ENCODE measurements around the gene DNAJB9. TPM values are rescaled to one million over a fixed set of nuclear protein-coding genes. Genes with fewer than 3 reads are reported as not detected.

DNAJB9 gene
- total RNA-seq, 4 donors from 2014 or later = 17.9 to 41.9 (median 28.0) TPM

- intact Hi-C loops (cut with DNase I) = no loop called here
- Histone ChIP-seq H3K27me3 (no peaks in the 10 kb centered on the region), H3K27ac (replicated peaks in 1 of 4) (no peak overlapping the region), H3K36me3 (no peaks in the 10 kb centered on the region), H3K4me1 (no peaks in the 10 kb centered on the region), H3K9me3 (no peaks in the 10 kb centered on the region), H3K4me3 (no peak overlapping the region)
- WGBS = 62% methylated on average over 7 of the region's 7 CpGs
- no peak for DNase-seq (ENCODE audit: extremely low spot score)
- no peak for TF ChIP-seq POLR2AphosphoS5 (IDR thresholded peaks at IDR 0.05)
- TF ChIP-seq EP300 (IDR thresholded peaks at IDR 0.05) = no peak
- TF ChIP-seq, protein P1, sequence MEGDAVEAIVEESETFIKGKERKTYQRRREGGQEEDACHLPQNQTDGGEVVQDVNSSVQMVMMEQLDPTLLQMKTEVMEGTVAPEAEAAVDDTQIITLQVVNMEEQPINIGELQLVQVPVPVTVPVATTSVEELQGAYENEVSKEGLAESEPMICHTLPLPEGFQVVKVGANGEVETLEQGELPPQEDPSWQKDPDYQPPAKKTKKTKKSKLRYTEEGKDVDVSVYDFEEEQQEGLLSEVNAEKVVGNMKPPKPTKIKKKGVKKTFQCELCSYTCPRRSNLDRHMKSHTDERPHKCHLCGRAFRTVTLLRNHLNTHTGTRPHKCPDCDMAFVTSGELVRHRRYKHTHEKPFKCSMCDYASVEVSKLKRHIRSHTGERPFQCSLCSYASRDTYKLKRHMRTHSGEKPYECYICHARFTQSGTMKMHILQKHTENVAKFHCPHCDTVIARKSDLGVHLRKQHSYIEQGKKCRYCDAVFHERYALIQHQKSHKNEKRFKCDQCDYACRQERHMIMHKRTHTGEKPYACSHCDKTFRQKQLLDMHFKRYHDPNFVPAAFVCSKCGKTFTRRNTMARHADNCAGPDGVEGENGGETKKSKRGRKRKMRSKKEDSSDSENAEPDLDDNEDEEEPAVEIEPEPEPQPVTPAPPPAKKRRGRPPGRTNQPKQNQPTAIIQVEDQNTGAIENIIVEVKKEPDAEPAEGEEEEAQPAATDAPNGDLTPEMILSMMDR (IDR thresholded peaks at IDR 0.05) = no peak
- no peak for TF ChIP-seq POLR2A (IDR thresholded peaks at IDR 0.05; ENCODE audit: low read depth)
These were observed 36.0 kb downstream of the DNAJB9 start for GRCh38 chr7:108605559-108606201.

- intact Hi-C loops (cut with DNase I) = no loop called here
- no peak for DNase-seq (ENCODE audit: extremely low spot score)
- Histone ChIP-seq H3K27ac (replicated peaks in 1 of 4) (no peak overlapping the region), H3K4me3 (no peak overlapping the region), H3K9me3 (no peaks in the 10 kb centered on the region), H3K27me3 (no peaks in the 10 kb centered on the region), H3K4me1 (no peaks in the 10 kb centered on the region), H3K36me3 (no peaks in the 10 kb centered on the region)
- 77% methylated on average over 2 of the region's 2 CpGs for WGBS
- TF ChIP-seq, protein P1 (IDR thresholded peaks at IDR 0.05) = no peak
- TF ChIP-seq POLR2AphosphoS5 (IDR thresholded peaks at IDR 0.05) = no peak
- TF ChIP-seq EP300 (IDR thresholded peaks at IDR 0.05) = no peak
- no peak for TF ChIP-seq POLR2A (IDR thresholded peaks at IDR 0.05; ENCODE audit: low read depth)
These were observed 40.0 kb downstream of the DNAJB9 start for GRCh38 chr7:108609643-108610042.

- intact Hi-C loops (cut with DNase I) = no loop called here
- H3K4me1 ChIP-seq = no peaks in the 10 kb centered on the region
- 68% methylated on average over 4 of the region's 4 CpGs for WGBS
These were observed 41.6 kb downstream of the DNAJB9 start for GRCh38 chr7:108611268-108611667.

DNA sequence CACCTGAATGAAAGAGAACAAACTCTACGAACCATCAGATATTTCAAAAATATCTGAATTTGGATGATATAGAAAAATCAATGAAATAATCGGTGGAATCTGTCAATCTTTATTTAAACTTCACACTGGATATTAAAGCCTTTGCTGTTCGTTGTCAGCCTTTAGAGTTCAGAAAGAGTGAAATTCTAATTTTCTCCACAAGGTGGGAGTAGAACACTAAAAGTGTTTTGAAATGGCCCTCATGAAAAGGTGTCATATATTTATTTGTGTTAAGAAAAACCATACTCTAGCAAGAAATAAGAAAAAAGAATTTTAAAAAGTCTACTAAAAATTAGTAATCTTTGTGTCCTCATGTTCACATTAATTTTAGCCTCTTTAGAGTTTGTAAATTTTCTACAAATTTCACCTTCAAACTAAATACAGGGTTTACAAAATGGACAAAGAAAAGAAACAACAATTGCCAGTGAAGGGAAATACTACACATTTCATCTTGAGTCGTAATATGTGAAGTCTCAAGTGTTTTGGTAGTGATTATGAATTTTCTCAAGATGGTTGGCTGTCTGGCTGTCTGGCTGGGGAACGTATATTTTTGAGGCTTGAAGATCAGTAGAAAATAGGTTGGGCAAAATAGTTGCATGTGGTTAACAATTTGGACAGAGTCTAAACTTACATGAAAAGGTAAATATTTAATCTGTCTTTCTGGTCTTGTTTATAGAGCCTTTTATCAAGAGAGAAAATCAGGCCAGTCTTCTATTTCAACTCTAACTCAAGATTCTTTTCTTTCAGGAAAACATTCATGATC is 43.7 kb downstream of the DNAJB9 start:
- TF ChIP-seq POLR2A (IDR thresholded peaks at IDR 0.05; ENCODE audit: low read depth) = no peak
- TF ChIP-seq, protein P1 (IDR thresholded peaks at IDR 0.05) = peak; percentile 67 to 77 (median 68)
- H3K36me3 ChIP-seq = no peaks in the 10 kb centered on the region
- no peak for DNase-seq (ENCODE audit: extremely low spot score)
- H3K27ac ChIP-seq (replicated peaks in 1 of 4) = no peak overlapping the region
- H3K9me3 ChIP-seq = no peaks in the 10 kb centered on the region
- H3K4me1 ChIP-seq = no peaks in the 10 kb centered on the region
- 20% methylated on average over 5 of the region's 5 CpGs for WGBS
- intact Hi-C loops (cut with DNase I) = no loop called here
- H3K27me3 ChIP-seq = no peaks in the 10 kb centered on the region
- no peak overlapping the region for H3K4me3 ChIP-seq

More at GRCh38 chr7:108611268-108611667, 41.6 kb downstream of the DNAJB9 start:
- H3K27me3 ChIP-seq = no peaks in the 10 kb centered on the region
- no peak overlapping the region for H3K4me3 ChIP-seq
- no peaks in the 10 kb centered on the region for H3K9me3 ChIP-seq
- H3K36me3 ChIP-seq = no peaks in the 10 kb centered on the region
- TF ChIP-seq POLR2AphosphoS5 (IDR thresholded peaks at IDR 0.05) = no peak
- no peak for TF ChIP-seq EP300 (IDR thresholded peaks at IDR 0.05)
- TF ChIP-seq POLR2A (IDR thresholded peaks at IDR 0.05; ENCODE audit: low read depth) = no peak
- TF ChIP-seq, protein P1 (IDR thresholded peaks at IDR 0.05) = no peak
- no peak overlapping the region for H3K27ac ChIP-seq (replicated peaks in 1 of 4)
- no peak for DNase-seq (ENCODE audit: extremely low spot score)
